IPS-18a (cell line): ENCODE measurements around the gene HHIPL1.
"Not testable (repeated sequence)": the region's sequence is repeated elsewhere in the genome, so short reads cannot be mapped to it uniquely, and the experiment has no call there.

Source experiments
- H3K27ac ChIP-seq: one replicate; pipeline ENCODE4 v1.5.1; 2013; ENCODE audit warnings: low read length
- H3K27me3 ChIP-seq: one replicate; pipeline ENCODE4 v1.6.1; 2013; ENCODE audit warnings: mild to moderate bottlenecking, low read length; ENCODE audit not compliant: control insufficient read depth, insufficient read depth
- H3K36me3 ChIP-seq: one replicate; pipeline ENCODE4 v1.6.1; 2013; ENCODE audit warnings: low read depth, low read length; ENCODE audit not compliant: control insufficient read depth
- H3K4me1 ChIP-seq: one replicate; pipeline ENCODE4 v1.6.1; 2013; ENCODE audit warnings: low read depth, low read length; ENCODE audit not compliant: control insufficient read depth
- H3K4me3 ChIP-seq: one replicate; pipeline ENCODE4 v1.5.1; 2013; ENCODE audit warnings: low read length
- H3K9ac ChIP-seq: one replicate; pipeline ENCODE4 v1.6.1; 2013; ENCODE audit warnings: mild to moderate bottlenecking, low read length, moderate library complexity
- H3K9me3 ChIP-seq: one replicate; pipeline ENCODE4 v1.6.1; 2013; ENCODE audit warnings: low read depth, low read length; ENCODE audit not compliant: control insufficient read depth

The HHIPL1 gene

GRCh38 chr14:99655521-99655920 is 10.6 kb downstream of the HHIPL1 start:
- Histone ChIP-seq H3K4me1 (peaks cover 5% of the 10 kb centered on the region), H3K9ac (no peak overlapping the region), H3K36me3 (no peaks in the 10 kb centered on the region), H3K27me3 (no peaks in the 10 kb centered on the region), H3K27ac (no peak overlapping the region), H3K4me3 (no peak overlapping the region), H3K9me3 (no peaks in the 10 kb centered on the region)

- Histone ChIP-seq H3K4me1 (peaks cover 11% of the 10 kb centered on the region), H3K27ac (no peak overlapping the region), H3K9ac (no peak overlapping the region), H3K27me3 (no peaks in the 10 kb centered on the region), H3K9me3 (no peaks in the 10 kb centered on the region), H3K36me3 (no peaks in the 10 kb centered on the region), H3K4me3 (no peak overlapping the region)
Observed at GRCh38 chr14:99656171-99656570, 11.2 kb downstream of the HHIPL1 start.

GRCh38 chr14:99657645-99658155 is 12.8 kb downstream of the HHIPL1 start:
- H3K4me3 ChIP-seq: no peak overlapping the region
- no peaks in the 10 kb centered on the region for H3K27me3 ChIP-seq
- no peak overlapping the region for H3K9ac ChIP-seq
- peaks cover 13% of the 10 kb centered on the region for H3K4me1 ChIP-seq
- no peaks in the 10 kb centered on the region for H3K36me3 ChIP-seq
- no peak overlapping the region for H3K27ac ChIP-seq
- H3K9me3 ChIP-seq: no peaks in the 10 kb centered on the region

- H3K27me3 ChIP-seq: no peaks in the 10 kb centered on the region
- H3K9ac ChIP-seq: no peak overlapping the region
- no peaks in the 10 kb centered on the region for H3K9me3 ChIP-seq
- H3K4me1 ChIP-seq: peaks cover 19% of the 10 kb centered on the region
- no peaks in the 10 kb centered on the region for H3K36me3 ChIP-seq
- H3K27ac ChIP-seq: no peak overlapping the region
- H3K4me3 ChIP-seq: no peak overlapping the region
Observed at GRCh38 chr14:99658218-99658845, 13.4 kb downstream of the HHIPL1 start.

- H3K27me3 ChIP-seq: no peaks in the 10 kb centered on the region
- no peaks in the 10 kb centered on the region for H3K36me3 ChIP-seq
- no peaks in the 10 kb centered on the region for H3K9me3 ChIP-seq
- H3K4me1 ChIP-seq: peaks cover 25% of the 10 kb centered on the region
- H3K9ac ChIP-seq: no peak overlapping the region
- H3K27ac ChIP-seq: no peak overlapping the region
- H3K4me3 ChIP-seq: no peak overlapping the region
Observed at GRCh38 chr14:99659333-99659741, 14.4 kb downstream of the HHIPL1 start.

- no peak overlapping the region for H3K27ac ChIP-seq
- no peak overlapping the region for H3K4me3 ChIP-seq
- H3K4me1 ChIP-seq: peaks cover 32% of the 10 kb centered on the region
- no peak overlapping the region for H3K9ac ChIP-seq
- no peaks in the 10 kb centered on the region for H3K27me3 ChIP-seq
- H3K9me3 ChIP-seq: no peaks in the 10 kb centered on the region
- no peaks in the 10 kb centered on the region for H3K36me3 ChIP-seq
Observed at GRCh38 chr14:99660006-99660566, 15.2 kb downstream of the HHIPL1 start.

GRCh38 chr14:99660794-99661193 is 15.9 kb downstream of the HHIPL1 start:
- Histone ChIP-seq H3K36me3 (no peaks in the 10 kb centered on the region), H3K4me3 (no peak overlapping the region), H3K9me3 (no peaks in the 10 kb centered on the region), H3K27me3 (no peaks in the 10 kb centered on the region), H3K27ac (no peak overlapping the region), H3K4me1 (peaks cover 32% of the 10 kb centered on the region), H3K9ac (no peak overlapping the region)

GRCh38 chr14:99661206-99661605 is 16.3 kb downstream of the HHIPL1 start:
- not testable (repeated sequence) for H3K36me3 ChIP-seq, H3K9me3 ChIP-seq, H3K27ac ChIP-seq, H3K4me3 ChIP-seq, H3K27me3 ChIP-seq, H3K9ac ChIP-seq
- peaks cover 33% of the 10 kb centered on the region for H3K4me1 ChIP-seq

- no peaks in the 10 kb centered on the region for H3K27me3 ChIP-seq
- no peaks in the 10 kb centered on the region for H3K9me3 ChIP-seq
- H3K4me3 ChIP-seq: no peak overlapping the region
- no peak overlapping the region for H3K9ac ChIP-seq
- H3K27ac ChIP-seq: no peak overlapping the region
- peaks cover 42% of the 10 kb centered on the region for H3K4me1 ChIP-seq
- no peaks in the 10 kb centered on the region for H3K36me3 ChIP-seq
Observed at GRCh38 chr14:99662846-99663245, 17.9 kb downstream of the HHIPL1 start.

GRCh38 chr14:99663386-99664057 is 18.6 kb downstream of the HHIPL1 start:
- Histone ChIP-seq H3K27ac (peak overlapping the region; percentile 72), H3K4me3 (no peak overlapping the region), H3K27me3 (no peaks in the 10 kb centered on the region), H3K4me1 (peaks cover 42% of the 10 kb centered on the region), H3K9ac (peak overlapping the region; percentile 14), H3K9me3 (no peaks in the 10 kb centered on the region), H3K36me3 (no peaks in the 10 kb centered on the region)

GRCh38 chr14:99664058-99664936 is 19.4 kb downstream of the HHIPL1 start:
- Histone ChIP-seq H3K9me3 (no peaks in the 10 kb centered on the region), H3K27me3 (no peaks in the 10 kb centered on the region), H3K4me1 (peaks cover 42% of the 10 kb centered on the region), H3K4me3 (peak overlapping the region; percentile 31), H3K9ac (peak overlapping the region; percentile 14), H3K27ac (peak overlapping the region; percentile 72), H3K36me3 (no peaks in the 10 kb centered on the region)
